Liver (tissue), 9 donors: ENCODE data around the gene NGLY1. TPM values are rescaled to one million over a fixed set of nuclear protein-coding genes. Genes with fewer than 3 reads are reported as not detected.

Experiments
- DNase-seq: peaks from one replicate; pipeline ENCODE4 v3.0.0-alpha.2; 2017; ENCODE audit warnings: low spot score
- H3K27ac ChIP-seq, 2 donors: one replicate each; pipeline ENCODE4 v1.7.0; 2013; ENCODE audit warnings: inconsistent platforms in 2 of 2, low read length in 2 of 2, control low read depth in 1 of 2, low read depth in 1 of 2, mild to moderate bottlenecking in 1 of 2
- H3K27me3 ChIP-seq, 4 donors: one replicate each; pipeline versions ENCODE4 v1.6.1 to v1.7.0; 2013; ENCODE audit warnings: low read length in 3 of 4, inconsistent platforms in 1 of 4, mild to moderate bottlenecking in 1 of 4, moderate library complexity in 1 of 4; ENCODE audit not compliant: control insufficient read depth in 4 of 4, insufficient read depth in 4 of 4
- H3K36me3 ChIP-seq, 4 donors: one replicate each; pipeline versions ENCODE4 v1.6.1 to v1.7.0; 2013; ENCODE audit warnings: low read length in 3 of 4, mild to moderate bottlenecking in 3 of 4, low read depth in 1 of 4, moderate library complexity in 1 of 4; ENCODE audit not compliant: control insufficient read depth in 4 of 4, insufficient read depth in 3 of 4
- H3K4me1 ChIP-seq, 4 donors: one replicate each; pipeline versions ENCODE4 v1.6.1 to v1.7.0; 2013; ENCODE audit warnings: low read length in 3 of 4, mild to moderate bottlenecking in 3 of 4, moderate library complexity in 1 of 4; ENCODE audit not compliant: control insufficient read depth in 4 of 4, insufficient read depth in 4 of 4
- H3K4me3 ChIP-seq, 3 donors: one replicate each; pipeline versions ENCODE4 v1.6.1 to v1.7.0; 2013; ENCODE audit warnings: low read length in 3 of 3, control low read depth in 1 of 3, low read depth in 1 of 3, mild to moderate bottlenecking in 1 of 3
- H3K9ac ChIP-seq, 2 donors: one replicate each; pipeline ENCODE4 v1.7.0; 2013; ENCODE audit warnings: low read length in 2 of 2, mild to moderate bottlenecking in 2 of 2, moderate library complexity in 2 of 2, control low read depth in 1 of 2, low read depth in 1 of 2
- H3K9me3 ChIP-seq, 4 donors: one replicate each; pipeline versions ENCODE4 v1.6.1 to v1.7.0; 2013; ENCODE audit warnings: low read length in 3 of 4; ENCODE audit not compliant: control insufficient read depth in 4 of 4
- ATF3 ChIP-seq: IDR thresholded peaks from 2 replicates; pipeline ENCODE4 v1.6.1; 2016; ENCODE audit warnings: antibody characterized with exemption
- EGR1 ChIP-seq, 2 donors: IDR thresholded peaks; 2 replicates each; pipeline ENCODE4 v1.6.1; 2016 to 2018; ENCODE audit warnings: antibody characterized with exemption in 2 of 2, low read depth in 2 of 2
- FOXA1 ChIP-seq: IDR thresholded peaks from 2 replicates; pipeline ENCODE4 v1.6.1; 2016; ENCODE audit warnings: antibody characterized with exemption
- FOXA2 ChIP-seq: IDR thresholded peaks from 2 replicates; pipeline ENCODE4 v1.6.1; 2016; ENCODE audit warnings: antibody characterized with exemption
- GABPA ChIP-seq, 2 donors: IDR thresholded peaks in 1 of 2; conservative IDR thresholded peaks in 1 of 2; 2 replicates each; pipeline ENCODE4 v1.6.1; 2016; ENCODE audit warnings: antibody characterized with exemption in 2 of 2, mild to moderate bottlenecking in 1 of 2, moderate library complexity in 1 of 2
- HNF4A ChIP-seq, 2 donors: conservative IDR thresholded peaks; 2 replicates each; pipeline ENCODE4 v1.6.1; 2016; ENCODE audit warnings: antibody characterized with exemption in 2 of 2, mild to moderate bottlenecking in 2 of 2
- HNF4G ChIP-seq: IDR thresholded peaks from 2 replicates; pipeline ENCODE4 v1.6.1; 2016; ENCODE audit warnings: antibody characterized with exemption
- JUND ChIP-seq, 2 donors: IDR thresholded peaks; 2 replicates each; pipeline ENCODE4 v1.6.1; 2016; ENCODE audit warnings: antibody characterized with exemption in 2 of 2
- MAX ChIP-seq: IDR thresholded peaks from 2 replicates; pipeline ENCODE4 v1.6.1; 2016; ENCODE audit warnings: antibody characterized with exemption
- NR2F2 ChIP-seq: IDR thresholded peaks from 2 replicates; pipeline ENCODE4 v1.6.1; 2016; ENCODE audit warnings: antibody characterized with exemption
- RAD21 ChIP-seq, 2 donors: IDR thresholded peaks; 2 replicates each; pipeline ENCODE4 v1.6.1; 2016; ENCODE audit warnings: antibody characterized with exemption in 2 of 2, mild to moderate bottlenecking in 2 of 2
- REST ChIP-seq: IDR thresholded peaks from 2 replicates; pipeline ENCODE4 v1.6.1; 2016; ENCODE audit warnings: antibody characterized with exemption, mild to moderate bottlenecking
- RXRA ChIP-seq, 2 donors: IDR thresholded peaks; 2 replicates each; pipeline ENCODE4 v1.6.1; 2017 to 2018; ENCODE audit warnings: antibody characterized with exemption in 2 of 2, mild to moderate bottlenecking in 1 of 2
- SP1 ChIP-seq: IDR thresholded peaks from 2 replicates; pipeline ENCODE4 v1.6.1; 2018; ENCODE audit warnings: antibody characterized with exemption, mild to moderate bottlenecking
- TAF1 ChIP-seq: conservative IDR thresholded peaks from 2 replicates; pipeline ENCODE4 v1.6.1; 2016; ENCODE audit warnings: antibody characterized with exemption, mild to moderate bottlenecking
- ZBTB33 ChIP-seq: IDR thresholded peaks from 2 replicates; pipeline ENCODE4 v1.6.1; 2016; ENCODE audit warnings: antibody characterized with exemption
- WGBS: extraction: QIAGEN DNeasy Blood & Tissue Kit; methylation state at CpG from one replicate; pipeline ENCODE4 v1.1.7; 2013; 5-methylcytosine and 5-hydroxymethylcytosine counted together
- polyA plus RNA-seq, 2 donors: library from polyadenylated mRNA; stranded (reverse) in 1 of 2; unstranded in 1 of 2; fragments of 200-250 nt in 1 of 2; fragments of >200 nt in 1 of 2; fragmentation: Nextera tagmentation in 1 of 2; extraction: Ambion mirVana in 1 of 2; gene quantifications; one replicate each; pipeline versions ENCODE4 v1.2.1 to v1.2.3, GENCODE V29; 2013 to 2015
- total RNA-seq, 2 donors: library from RNA; depleted of rRNA; stranded (reverse); fragments of >200 nt; gene quantifications; one replicate each; pipeline ENCODE4 v1.2.3, GENCODE V29; 2014
- donor health status: healthy.
- donor health status: healthy.
- donor health status: healthy.
- donor health status: healthy.
- donor health status: healthy.

The NGLY1 gene
- total and polyA plus RNA-seq, 4 donors, result 13.3 to 31.5 (median 23.9) TPM

GRCh38 chr3:25768851-25769250 is 14.4 kb downstream of the NGLY1 start:
- Histone ChIP-seq H3K4me3 (no peak overlapping the region), H3K9ac (no peak overlapping the region), H3K9me3 (no peaks in the 10 kb centered on the region), H3K36me3 (peaks cover 0 to 19% (median 5%) of the 10 kb centered on the region in 4 donors), H3K27ac (no peak overlapping the region), H3K27me3 (no peaks in the 10 kb centered on the region), H3K4me1 (no peaks in the 10 kb centered on the region)
- no peak for TF ChIP-seq MAX
- no peak for TF ChIP-seq FOXA1
- no peak for TF ChIP-seq TAF1
- WGBS, result 98% methylated on average over 6 of the region's 6 CpGs
- no peak for DNase-seq

- no peak for TF ChIP-seq FOXA1
- TF ChIP-seq GABPA (IDR thresholded peaks at IDR 0.05 in 1 of 2, conservative IDR thresholded peaks at IDR 0.05 in 1 of 2), result no peak
- no peak for TF ChIP-seq TAF1
- no peak for TF ChIP-seq RAD21 (IDR thresholded peaks at IDR 0.05)
- TF ChIP-seq REST, result no peak
- TF ChIP-seq HNF4A (conservative IDR thresholded peaks at IDR 0.05), result no peak
- no peak for TF ChIP-seq FOXA2
- no peak for TF ChIP-seq ATF3
- Histone ChIP-seq H3K9me3 (no peaks in the 10 kb centered on the region), H3K9ac (no peak overlapping the region), H3K4me3 (no peak overlapping the region), H3K27me3 (no peaks in the 10 kb centered on the region), H3K27ac (no peak overlapping the region), H3K4me1 (no peaks in the 10 kb centered on the region), H3K36me3 (peaks cover 8 to 34% (median 26%) of the 10 kb centered on the region in 4 donors)
- no peak for DNase-seq
- 91% methylated on average over 1 of the region's 1 CpG for WGBS
Measured at GRCh38 chr3:25751725-25752124, 31.5 kb downstream of the NGLY1 start.

GRCh38 chr3:25751048-25751447 is 32.2 kb downstream of the NGLY1 start:
- Histone ChIP-seq H3K4me1 (no peaks in the 10 kb centered on the region), H3K9me3 (no peaks in the 10 kb centered on the region), H3K27ac (no peak overlapping the region), H3K36me3 (peaks cover 8 to 35% (median 25%) of the 10 kb centered on the region in 4 donors), H3K9ac (no peak overlapping the region), H3K27me3 (no peaks in the 10 kb centered on the region), H3K4me3 (no peak overlapping the region)
- no peak for DNase-seq
- WGBS, result 94% methylated on average over 3 of the region's 3 CpGs
- no peak for TF ChIP-seq SP1
- TF ChIP-seq MAX, result no peak
- TF ChIP-seq GABPA (IDR thresholded peaks at IDR 0.05 in 1 of 2, conservative IDR thresholded peaks at IDR 0.05 in 1 of 2), result no peak
- TF ChIP-seq NR2F2, result no peak
- TF ChIP-seq ZBTB33, result no peak
- no peak for TF ChIP-seq HNF4A (conservative IDR thresholded peaks at IDR 0.05)
- TF ChIP-seq ATF3, result no peak
- no peak for TF ChIP-seq FOXA1
- TF ChIP-seq EGR1 (IDR thresholded peaks at IDR 0.05; ENCODE audit: low read depth in 2 of 2), result no peak
- TF ChIP-seq RXRA (IDR thresholded peaks at IDR 0.05), result no peak
- TF ChIP-seq HNF4G, result no peak
- no peak for TF ChIP-seq JUND (IDR thresholded peaks at IDR 0.05)
- no peak for TF ChIP-seq REST
